Forelimb muscle (tissue), 1 donor: ENCODE measurements around the gene FBXL3. TPM values are rescaled to one million over a fixed set of nuclear protein-coding genes. Genes with fewer than 3 reads are reported as not detected.

Source experiments
- polyA plus RNA-seq: library from polyadenylated mRNA; unstranded; fragments of 120-200 nt; gene quantifications from one replicate; pipeline ENCODE4 v1.2.1, GENCODE V29; 2013; ENCODE audit not compliant: insufficient read length

FBXL3 gene
- polyA plus RNA-seq, 1 donor: 36.6 TPM

Other genes with a start within 250 kb of the FBXL3 start
- 155 TPM for gene KCTD12, start 140.8 kb downstream of the FBXL3 start, polyA plus RNA-seq
- gene ACOD1, start 78.6 kb downstream of the FBXL3 start, polyA plus RNA-seq: not detected
- gene CLN5, start 35.1 kb downstream of the FBXL3 start, polyA plus RNA-seq: 15.0 TPM